Effector CD8-positive, alpha-beta T cell (primary cell): Measurements from ENCODE around the gene ANXA11.

ENCODE experiments used
- DNase-seq: peaks from one replicate; lab custom pipeline; 2025; lab: John Stamatoyannopoulos, UW

The ANXA11 gene

DNA sequence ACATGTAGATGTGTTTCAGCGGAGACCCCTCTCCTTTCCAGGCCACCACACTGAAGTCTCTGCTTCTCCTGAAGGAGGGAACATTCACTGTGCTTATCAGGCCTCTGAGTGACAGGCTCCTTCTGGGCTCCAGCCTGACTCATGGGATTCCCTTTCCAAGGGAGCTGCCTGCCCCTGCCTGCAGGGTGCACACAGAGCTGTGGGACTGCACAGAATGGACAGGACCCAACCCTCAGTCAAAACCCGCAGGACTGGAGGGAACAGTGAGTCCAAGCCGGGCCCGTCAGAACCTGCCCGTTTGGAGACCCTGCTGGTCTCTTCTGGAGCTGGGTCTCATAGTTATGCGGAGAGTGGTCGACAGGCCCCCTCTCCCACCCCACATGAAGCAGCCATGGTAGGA lies 40.2 kb downstream of the ANXA11 start:
- DNase-seq = no peak

DNA sequence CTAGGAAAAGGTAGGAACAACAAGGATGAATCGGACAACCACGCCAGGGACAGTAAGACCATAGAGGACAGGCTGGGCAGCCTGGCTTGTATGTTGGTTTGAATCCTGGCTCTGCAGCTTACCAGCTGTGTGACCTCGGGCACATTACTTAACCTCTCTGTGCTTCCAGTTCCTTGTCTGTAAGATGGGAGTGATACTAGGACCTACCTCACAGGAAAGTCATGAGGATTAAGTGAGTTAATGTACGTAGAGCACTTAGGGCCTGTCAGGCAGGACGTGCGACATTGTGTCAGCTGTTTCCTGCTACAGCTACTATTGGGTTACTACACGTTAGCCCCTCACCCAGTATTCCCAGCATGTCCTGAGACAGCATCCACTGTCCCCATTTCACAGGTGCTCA lies 40.7 kb downstream of the ANXA11 start:
- no peak for DNase-seq

DNA sequence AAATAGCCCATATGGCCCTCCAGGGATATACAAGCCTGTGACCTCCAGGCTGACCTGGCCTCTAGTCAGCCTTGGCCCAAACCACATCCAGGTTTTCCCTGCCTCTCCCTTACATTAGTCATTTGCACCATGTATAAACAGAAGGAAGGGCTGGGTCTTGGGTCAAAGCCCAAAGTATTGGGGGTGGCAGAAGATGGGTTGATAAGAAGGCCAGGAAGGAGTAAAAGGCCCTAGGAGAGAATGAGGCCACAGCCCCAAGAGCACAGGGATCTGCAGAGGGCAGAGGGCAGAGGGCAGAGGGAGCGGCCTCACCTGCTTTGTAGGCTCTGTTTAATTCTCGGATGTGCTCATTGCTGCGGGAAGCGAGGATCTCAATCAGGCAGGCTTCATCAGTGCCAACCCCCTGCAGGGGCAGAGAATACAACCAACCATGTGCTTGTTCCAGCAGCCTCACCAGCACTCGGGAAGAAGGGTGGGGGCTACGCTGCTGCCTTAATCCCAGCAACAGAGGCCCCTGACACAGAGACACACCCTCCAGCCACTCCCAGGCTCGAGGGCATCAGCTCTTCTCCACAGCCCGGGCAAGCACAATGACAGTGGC lies 41.5 kb downstream of the ANXA11 start:
- no peak for DNase-seq

DNA sequence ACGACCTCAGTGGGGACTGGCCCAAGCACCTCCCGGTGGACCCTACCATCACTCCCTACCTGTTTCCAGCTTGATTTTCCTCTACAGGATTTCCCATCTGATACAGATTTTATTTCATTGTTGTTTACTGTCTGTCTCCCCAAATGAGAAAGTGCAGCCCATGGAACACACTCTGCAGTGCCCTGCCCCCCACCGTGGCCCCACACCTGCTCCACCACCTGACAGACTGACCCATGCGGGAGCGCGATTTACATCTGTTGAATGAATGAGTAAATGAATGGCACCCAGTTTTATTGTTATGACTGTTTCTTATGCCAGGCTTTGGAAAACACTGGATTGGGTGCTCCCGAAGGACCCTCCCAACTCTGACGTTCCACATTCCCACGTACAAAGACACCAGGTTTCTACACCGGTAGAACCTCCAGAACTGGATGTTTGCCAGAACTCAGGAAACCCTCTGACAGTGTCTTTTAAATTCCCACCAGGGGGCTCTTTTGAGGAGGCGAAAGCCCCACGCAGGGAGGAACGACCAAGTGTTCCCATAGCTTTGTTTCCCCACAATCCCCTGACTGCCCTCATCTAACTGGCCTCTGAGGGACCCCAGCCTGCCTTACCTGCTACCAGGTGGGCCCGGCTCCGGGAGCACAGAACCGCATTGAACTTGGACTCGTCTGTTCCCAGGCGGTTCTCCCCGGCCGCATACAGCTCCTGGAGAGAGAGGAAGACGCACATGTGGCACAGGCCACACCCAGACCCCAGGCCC lies 43.8 kb downstream of the ANXA11 start:
- DNase-seq = no peak

DNA sequence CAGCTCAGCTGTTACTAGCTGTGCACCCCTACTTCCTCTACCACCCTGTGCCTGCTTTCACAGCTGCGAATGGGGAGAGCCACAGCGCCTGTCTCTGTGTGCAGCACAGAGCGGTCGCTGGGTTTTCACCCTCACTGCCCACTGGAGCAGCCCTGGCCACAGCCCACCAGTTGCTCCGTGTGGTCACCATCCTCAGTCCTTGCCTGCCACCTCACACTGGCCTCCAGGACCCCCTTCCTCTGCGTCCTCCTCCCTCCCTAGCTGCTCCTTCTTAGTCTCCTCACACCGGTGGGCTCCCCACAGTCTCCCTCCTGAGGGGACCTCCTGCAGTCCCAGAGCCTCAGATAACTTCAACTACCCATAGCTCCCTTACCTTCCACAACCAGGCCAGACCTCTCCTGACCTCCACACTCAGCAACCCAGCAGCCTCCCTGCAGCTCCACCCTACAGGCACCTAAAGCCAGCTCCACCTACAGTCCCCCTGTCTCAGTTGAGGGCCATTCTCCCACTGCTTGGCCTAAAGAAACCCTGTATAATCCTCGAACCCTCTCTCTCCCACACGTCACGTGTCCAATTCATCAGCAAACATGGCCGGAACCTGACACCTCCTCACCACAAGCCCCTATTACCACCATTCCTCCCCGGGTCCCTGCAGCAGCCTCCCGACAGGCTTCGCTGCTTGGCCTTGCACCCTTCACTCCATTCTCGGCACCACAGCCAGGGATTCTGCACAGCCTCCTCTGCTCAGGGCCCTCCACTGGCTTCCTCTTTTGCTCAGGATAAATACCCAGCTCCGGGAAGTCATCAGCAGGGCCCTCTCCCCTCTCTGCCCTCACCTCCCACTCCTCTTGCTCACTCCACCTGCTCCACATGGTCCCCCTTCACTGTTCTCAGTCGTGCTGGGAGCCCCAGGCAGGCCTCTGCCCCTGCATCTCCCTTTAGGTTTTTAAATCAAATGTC lies 44.7 kb downstream of the ANXA11 start:
- no peak for DNase-seq

DNA sequence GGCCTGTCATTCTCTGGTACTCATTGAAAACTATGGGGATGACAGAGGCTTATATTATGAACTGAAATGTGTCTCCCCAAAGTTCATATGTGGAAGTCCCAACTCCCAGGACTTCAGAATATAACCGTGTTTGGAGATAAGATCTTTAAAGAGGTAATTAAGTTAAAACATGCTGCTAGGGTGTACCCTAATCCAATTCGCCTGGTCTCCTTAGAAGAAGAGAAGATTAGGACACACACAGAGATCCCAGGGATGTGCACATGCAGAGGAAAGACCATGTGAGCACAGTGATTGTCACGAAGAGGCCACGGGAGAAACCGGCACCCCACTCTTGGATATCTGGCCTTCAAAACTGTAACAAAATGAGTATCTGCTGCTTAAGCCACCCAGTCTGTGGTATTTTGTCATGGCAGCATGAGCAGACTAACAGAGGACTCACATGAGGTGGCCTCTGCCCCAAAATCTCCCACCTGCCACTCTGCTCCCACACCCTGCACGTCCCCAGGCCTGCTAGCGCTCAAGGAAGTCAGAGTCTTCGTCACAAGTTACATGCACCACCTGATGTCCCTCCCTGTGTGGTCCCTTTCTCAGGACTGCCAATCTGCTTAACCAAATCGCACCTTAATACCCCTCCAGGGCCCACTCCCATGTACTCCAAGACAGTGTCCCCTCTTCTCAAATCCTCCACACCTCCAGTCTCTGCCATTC lies 46.0 kb downstream of the ANXA11 start:
- DNase-seq = no peak

DNA sequence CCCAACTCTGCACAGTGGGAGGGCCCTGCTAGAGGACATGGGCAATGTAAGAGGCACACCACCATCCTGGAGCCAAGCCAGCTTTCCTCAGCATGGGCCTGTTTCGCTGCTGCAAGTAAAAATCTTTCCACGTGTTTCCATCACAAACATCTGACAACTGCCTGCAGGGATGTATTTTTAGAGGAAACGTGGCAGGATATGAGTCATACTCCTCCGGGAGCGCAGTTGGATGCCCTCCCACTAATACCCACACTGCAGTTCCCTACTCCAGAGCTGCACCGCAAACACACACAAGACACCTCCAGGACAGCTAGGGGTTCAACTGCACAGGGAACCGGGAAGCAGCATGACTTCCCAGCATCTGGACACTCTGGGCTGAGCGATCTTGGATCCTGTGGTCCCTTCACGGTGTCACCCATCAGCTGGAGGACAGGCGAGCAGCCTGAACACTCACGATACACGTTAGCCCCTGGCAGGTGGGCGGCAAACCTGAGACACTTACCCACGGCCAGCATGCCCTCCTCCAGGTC lies 46.7 kb downstream of the ANXA11 start:
- DNase-seq = no peak

DNA sequence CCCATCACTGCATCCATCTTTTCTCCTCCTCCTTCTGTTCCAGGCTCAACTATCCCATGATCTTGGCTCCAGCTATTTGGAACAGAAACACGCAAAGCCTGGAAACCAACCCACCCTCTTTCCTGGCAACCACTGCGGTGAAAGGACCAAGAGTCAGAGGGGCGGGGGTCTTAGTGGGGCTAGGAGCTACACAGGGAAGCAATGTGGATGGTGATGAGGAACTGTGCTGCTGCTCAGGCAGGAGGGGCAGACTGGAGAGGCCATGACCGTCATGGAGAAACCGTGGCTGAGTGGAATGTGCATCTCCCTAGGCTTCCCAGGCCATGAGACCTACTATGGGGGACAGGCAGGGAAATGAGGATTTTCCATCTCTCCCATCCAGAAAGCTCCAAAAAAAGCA lies 47.2 kb downstream of the ANXA11 start:
- DNase-seq = no peak

DNA sequence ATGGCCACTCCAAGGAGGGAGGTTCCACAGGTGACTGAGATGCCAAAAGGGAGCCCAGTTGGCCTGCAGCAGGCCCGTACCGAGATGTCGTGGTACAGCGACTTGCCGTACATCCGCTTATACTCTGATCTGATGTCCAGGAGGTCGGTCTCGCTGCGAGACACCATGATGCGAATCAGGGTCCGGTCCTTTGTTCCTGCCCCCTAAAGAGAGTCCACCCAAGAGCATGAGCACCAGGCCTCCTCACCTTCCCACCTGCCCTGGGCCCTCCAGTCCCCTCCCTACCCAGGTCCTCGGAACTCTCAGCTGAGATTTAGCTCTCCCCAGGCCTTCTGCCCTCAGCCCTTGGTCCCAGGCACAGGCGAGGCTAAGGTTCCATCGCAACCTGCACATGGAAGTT lies 47.8 kb downstream of the ANXA11 start:
- no peak for DNase-seq

DNA sequence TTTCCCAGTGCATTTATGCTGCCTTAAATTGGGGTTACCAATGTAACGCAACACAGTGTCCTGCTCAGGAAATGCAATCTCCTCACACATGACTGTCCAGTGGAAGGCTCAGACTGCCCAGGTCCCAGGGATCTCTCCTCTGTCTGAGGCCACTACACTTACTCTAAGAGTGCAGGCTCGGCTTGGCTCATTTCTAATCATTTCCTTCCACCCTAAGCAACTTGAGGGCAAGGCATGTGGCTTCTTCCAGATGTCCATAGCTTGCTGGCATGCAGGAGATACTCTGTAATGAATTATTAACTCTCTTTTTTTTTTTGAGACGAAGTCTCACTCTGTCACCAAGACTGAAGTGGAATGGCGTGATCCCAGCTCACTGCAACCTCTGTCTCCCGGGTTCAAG lies 49.1 kb downstream of the ANXA11 start:
- no peak for DNase-seq

DNA sequence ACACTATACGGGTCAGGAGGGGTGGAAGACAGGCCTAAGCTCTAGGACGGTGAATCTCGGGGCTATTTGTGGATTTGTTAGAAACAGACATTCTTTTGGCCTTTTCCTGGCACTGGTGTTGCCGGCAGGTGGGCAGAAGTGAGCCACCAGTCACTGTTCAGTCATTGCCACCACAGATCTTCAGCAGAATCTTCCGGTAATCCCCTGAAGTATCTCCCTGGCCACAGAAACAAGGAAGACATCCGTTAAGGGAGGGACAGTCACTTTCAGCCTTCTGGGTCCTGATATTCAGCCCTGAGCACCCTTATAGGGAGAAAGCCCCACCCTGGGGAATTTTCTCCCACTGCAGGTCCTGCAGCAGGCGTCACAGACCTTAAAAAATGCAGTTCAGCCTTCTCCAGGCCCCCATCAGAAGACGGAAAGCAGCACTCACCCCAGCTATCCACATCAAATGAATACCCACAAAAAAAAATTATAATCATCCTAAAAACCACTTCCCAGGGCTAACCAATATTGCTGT lies 49.6 kb downstream of the ANXA11 start:
- DNase-seq = no peak

DNA sequence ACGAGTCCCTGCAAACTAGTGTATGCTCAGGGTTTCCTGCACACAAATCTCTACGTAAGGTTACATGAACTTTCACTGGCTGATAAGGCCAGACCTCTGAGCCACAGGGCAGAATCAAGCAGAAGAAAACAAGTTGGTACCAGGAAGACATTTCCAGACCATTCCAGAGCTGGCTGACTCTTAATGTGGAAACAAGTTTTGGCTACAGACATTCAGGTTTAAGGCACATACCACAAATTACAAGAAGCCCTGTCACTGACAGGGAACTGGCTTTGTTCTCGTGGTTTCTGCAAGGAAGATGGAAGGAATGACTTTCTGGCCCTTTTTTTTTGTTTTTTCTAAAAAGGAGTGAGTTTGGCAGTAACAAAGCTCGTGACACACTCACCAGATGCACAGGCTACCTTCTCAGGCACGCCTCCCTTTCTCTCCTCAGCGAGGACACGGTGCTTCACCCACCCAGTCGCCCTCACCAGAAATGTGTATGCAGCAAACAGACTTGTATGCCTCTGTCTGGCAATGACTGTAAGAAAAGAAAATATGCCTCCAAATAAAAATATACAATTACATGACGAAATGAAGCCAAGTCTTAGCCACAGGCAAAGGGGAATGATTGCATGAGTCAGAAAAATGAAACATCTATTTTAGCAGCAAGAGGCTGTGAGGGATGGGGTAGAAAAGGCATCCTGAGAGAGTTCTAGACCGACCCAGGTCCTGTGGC lies 50.2 kb downstream of the ANXA11 start:
- DNase-seq = no peak

DNA sequence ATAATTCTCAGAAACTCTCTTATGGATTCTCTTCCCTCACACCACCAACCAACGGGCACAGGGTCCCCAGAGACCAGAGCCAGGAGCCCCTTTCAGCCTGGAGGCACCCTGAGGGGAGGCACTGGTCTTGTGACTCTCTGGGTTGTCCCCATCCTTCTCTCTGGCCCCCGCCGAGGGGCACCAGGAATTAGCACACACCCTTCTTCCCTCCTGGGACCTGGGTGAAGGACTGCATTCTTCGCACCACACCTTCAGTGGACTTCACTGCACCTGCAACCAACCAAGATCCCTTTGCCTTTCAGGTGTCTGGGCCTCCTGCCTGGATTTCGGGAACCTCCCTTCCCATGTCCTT lies 50.7 kb downstream of the ANXA11 start:
- no peak for DNase-seq

DNA sequence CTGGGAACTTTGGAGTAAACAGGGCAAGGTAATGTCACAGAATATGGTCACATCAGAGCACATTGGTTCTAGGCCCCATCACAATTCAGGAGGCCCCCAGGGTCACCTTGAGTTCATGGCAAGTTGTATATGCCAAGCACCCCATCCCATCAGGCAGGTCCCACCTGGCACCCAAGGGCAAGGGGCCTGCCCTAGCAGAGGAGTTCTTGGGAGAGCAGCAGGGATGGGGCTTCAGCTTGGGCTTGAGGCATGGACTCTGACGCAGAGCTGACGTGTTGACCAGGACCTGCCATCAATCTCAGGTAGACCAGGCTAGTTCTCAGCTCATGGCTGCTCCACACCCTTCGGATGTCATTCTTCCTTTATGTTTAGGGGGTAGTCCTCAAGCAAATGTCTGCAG lies 51.9 kb downstream of the ANXA11 start:
- DNase-seq = no peak

DNA sequence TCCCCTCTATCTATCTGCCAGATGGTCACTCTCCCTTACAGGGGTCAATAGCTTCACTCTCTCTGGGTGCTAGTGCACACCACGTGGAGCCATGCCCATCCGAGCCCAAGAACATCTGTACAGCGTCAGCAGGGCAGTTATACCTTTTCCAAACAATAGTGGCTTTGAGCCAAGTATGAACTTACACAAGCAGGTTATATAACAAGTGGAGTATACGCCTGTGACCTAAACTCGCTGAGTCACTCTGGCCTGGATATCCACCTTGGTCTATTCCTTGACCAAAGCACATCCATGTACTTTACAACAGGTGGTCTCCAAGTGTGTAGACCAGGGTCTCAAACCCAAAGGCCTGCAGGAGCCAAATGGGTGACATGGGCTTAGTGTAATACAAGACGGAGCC lies 52.5 kb downstream of the ANXA11 start:
- DNase-seq = no peak

DNA sequence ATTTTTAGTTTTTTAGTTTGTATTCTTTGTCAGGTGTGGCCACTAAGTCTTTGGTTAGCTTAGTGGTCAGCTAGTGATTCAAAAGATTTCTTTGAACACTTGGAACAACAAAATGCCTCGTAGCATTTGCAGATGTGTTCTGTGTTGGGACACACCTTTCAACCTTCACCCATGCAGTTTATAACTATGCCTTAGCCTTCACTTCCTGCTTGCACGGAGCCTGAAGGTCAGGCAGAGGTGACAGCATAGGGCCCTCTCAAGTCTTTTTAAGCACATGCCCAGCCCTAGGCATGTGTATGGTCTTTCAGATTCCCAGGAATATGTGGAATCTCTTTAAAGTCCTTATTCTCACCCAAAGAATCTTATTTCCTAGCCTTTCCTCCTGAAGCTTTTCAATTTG lies 55.2 kb downstream of the ANXA11 start:
- DNase-seq = no peak

DNA sequence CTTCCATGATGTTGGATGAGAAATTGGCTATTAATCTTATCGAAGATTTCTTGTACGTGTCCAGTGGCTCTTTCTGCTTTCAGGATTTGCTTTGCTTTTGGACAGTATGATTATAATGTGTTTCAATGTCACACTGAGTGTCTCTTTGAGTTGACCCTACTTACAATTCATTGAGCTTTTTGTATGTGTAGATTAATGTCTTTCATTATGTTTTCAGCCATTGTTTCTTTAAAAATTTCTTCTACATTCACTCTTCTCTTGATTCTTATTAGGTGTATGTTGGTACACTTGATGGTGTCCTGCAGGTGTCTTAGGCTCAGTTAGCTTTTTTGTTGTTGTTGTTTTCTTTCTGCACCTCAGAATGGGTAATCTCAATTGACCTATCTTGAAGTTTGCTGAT lies 56.2 kb downstream of the ANXA11 start:
- DNase-seq = no peak

DNA sequence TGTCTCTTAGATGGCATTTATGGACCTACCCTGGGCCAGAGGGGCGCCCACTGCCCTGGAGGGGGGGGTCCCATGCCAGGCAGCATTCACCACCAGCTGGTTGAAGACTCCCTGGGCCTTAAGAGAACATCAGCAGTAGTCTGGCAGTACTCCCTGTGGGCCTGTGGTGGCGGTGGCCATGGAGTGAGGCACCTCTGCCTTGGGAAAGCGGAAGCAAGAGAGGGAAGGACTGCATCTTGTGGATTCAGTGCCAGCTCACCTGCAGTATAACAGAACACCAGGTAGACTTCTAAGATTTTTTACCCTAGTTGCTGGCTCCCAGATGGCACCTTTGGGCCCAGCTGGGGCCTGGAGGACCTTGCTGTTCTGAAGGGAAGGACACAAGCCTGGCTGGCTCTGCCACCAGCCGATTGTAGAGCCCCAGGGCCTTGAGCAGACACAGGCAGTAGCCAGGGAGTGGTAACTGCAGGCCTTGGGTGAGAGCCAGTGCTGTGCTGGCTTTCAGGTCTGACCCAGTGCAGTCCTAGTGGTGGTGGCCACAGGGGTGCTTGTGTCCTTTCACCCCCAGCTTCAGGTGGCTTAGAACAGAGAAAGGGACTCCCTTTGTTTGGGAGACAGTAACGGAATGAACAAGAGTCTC lies 57.1 kb downstream of the ANXA11 start:
- DNase-seq = no peak

DNA sequence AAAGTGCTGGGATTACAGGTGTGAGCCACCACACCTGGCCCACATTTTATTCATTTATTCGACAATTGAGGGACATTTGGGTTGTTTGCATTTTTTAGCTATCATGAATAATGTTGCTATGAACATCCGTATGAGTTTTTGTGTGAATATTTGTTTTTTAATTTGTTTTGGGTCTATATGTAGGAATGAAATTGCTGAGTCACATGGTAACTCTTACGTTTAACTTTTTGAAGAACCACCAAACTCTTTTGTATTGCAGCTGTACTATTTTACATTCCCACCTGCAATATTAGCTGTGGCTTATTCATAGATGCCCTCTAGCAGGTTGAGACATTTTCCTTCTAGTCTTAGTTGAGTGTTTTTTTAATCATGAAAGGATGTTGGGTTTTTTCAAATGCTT lies 58.4 kb downstream of the ANXA11 start:
- no peak for DNase-seq
